Subcutaneous abdominal adipose tissue (tissue), 5 donors: Measurements from ENCODE around the gene LIN37.

Experiments used
- H3K27ac ChIP-seq: one replicate; pipeline ENCODE4 v1.7.0; 2013; ENCODE audit warnings: low read depth, mild to moderate bottlenecking, inconsistent platforms, low read length, moderate library complexity
- H3K27me3 ChIP-seq, 5 donors: one replicate each; pipeline ENCODE4 v1.7.0; 2013; ENCODE audit warnings: low read length in 5 of 5, inconsistent platforms in 1 of 5; ENCODE audit not compliant: control insufficient read depth in 5 of 5, insufficient read depth in 4 of 5
- H3K36me3 ChIP-seq, 5 donors: one replicate each; pipeline ENCODE4 v1.7.0; 2013; ENCODE audit warnings: low read length in 5 of 5; ENCODE audit not compliant: control insufficient read depth in 5 of 5, insufficient read depth in 5 of 5
- H3K4me1 ChIP-seq, 5 donors: one replicate each; pipeline ENCODE4 v1.7.0; 2013; ENCODE audit warnings: low read length in 5 of 5, mild to moderate bottlenecking in 3 of 5, moderate library complexity in 1 of 5; ENCODE audit not compliant: control insufficient read depth in 5 of 5, insufficient read depth in 5 of 5
- H3K4me3 ChIP-seq, 5 donors: one replicate each; pipeline ENCODE4 v1.7.0; 2013; ENCODE audit warnings: low read length in 5 of 5, low read depth in 1 of 5
- H3K9ac ChIP-seq, 5 donors: one replicate each; pipeline ENCODE4 v1.7.0; 2013; ENCODE audit warnings: low read length in 5 of 5, mild to moderate bottlenecking in 4 of 5, moderate library complexity in 3 of 5
- H3K9me3 ChIP-seq, 5 donors: one replicate each; pipeline ENCODE4 v1.7.0; 2013; ENCODE audit warnings: low read length in 5 of 5; ENCODE audit not compliant: control insufficient read depth in 5 of 5
- donor health status: healthy.
- donor health status: healthy.
- donor health status: healthy.
- donor health status: healthy.
- donor health status: healthy.

The LIN37 gene

GRCh38 chr19:35796645-35797542 lies 48.5 kb downstream of the LIN37 start:
- Histone ChIP-seq H3K27me3 (peaks cover 14 to 28% (median 18%) of the 10 kb centered on the region in 5 donors), H3K27ac (no peak overlapping the region), H3K4me1 (peaks cover 0 to 3% (median 2%) of the 10 kb centered on the region in 5 donors), H3K9me3 (no peaks in the 10 kb centered on the region), H3K4me3 (no peak overlapping the region), H3K9ac (no peak overlapping the region), H3K36me3 (no peaks in the 10 kb centered on the region)

- Histone ChIP-seq H3K27me3 (peaks cover 14 to 28% (median 18%) of the 10 kb centered on the region in 5 donors), H3K4me3 (no peak overlapping the region), H3K4me1 (peaks cover 0 to 3% (median 2%) of the 10 kb centered on the region in 5 donors), H3K36me3 (no peaks in the 10 kb centered on the region), H3K9ac (no peak overlapping the region), H3K27ac (no peak overlapping the region), H3K9me3 (no peaks in the 10 kb centered on the region)
Measured at GRCh38 chr19:35797663-35798062, 49.3 kb downstream of the LIN37 start.

- Histone ChIP-seq H3K4me1 (peaks cover 0 to 2% (median 0%) of the 10 kb centered on the region in 5 donors), H3K36me3 (no peaks in the 10 kb centered on the region), H3K4me3 (no peak overlapping the region), H3K27ac (no peak overlapping the region), H3K9ac (no peak overlapping the region), H3K27me3 (peaks cover 9 to 23% (median 12%) of the 10 kb centered on the region in 5 donors), H3K9me3 (no peaks in the 10 kb centered on the region)
Measured at GRCh38 chr19:35801828-35802227, 53.5 kb downstream of the LIN37 start.
